K562 (cell line): Measurements from ENCODE around the gene YTHDF1.

Source experiments
- EGR1 ChIP-seq: fragments of 450-650 bp; conservative IDR thresholded peaks from 2 replicates; pipeline ENCODE4 v1.6.1; 2017; ENCODE audit warnings: mild to moderate bottlenecking
- EZH2 ChIP-seq: IDR thresholded peaks from 2 replicates; pipeline ENCODE4 v1.6.1; 2012; ENCODE audit warnings: low read depth, mild to moderate bottlenecking, inconsistent platforms, low read length, borderline replicate concordance
- FOXA3 ChIP-seq, 2 experiments: fragments of 450-650 bp in 1 of 2; sonication (generic) in 1 of 2; formaldehyde crosslinking; IDR thresholded peaks in 1 of 2; conservative IDR thresholded peaks in 1 of 2; 2 replicates each; pipeline versions ENCODE4 v1.4.0 to v1.8.0; 2020 to 2022; ENCODE audit warnings: mild to moderate bottlenecking in 2 of 2, missing genetic modification reagents in 1 of 2
- HCFC1 ChIP-seq: IDR thresholded peaks from 2 replicates; pipeline ENCODE4 v1.6.1; 2012; ENCODE audit warnings: low read depth, low read length, improper control_type of control experiment
- HMG20A ChIP-seq: fragments of 450-650 bp; formaldehyde crosslinking; conservative IDR thresholded peaks from 2 replicates; pipeline ENCODE4 v1.4.0; 2020; ENCODE audit warnings: mild to moderate bottlenecking, mixed read lengths
- KAT8 ChIP-seq: fragments of 450-650 bp; IDR thresholded peaks from 2 replicates; pipeline ENCODE4 v1.6.1; 2016; ENCODE audit warnings: low read depth, mild to moderate bottlenecking
- NR4A1 ChIP-seq, 2 experiments: fragments of 250-450 bp in 1 of 2; fragments of 450-650 bp in 1 of 2; sonication (Bioruptor Pico) in 1 of 2; IDR thresholded peaks; 2 replicates each; pipeline versions ENCODE4 v1.4.0 to v1.6.1; 2016 to 2020; ENCODE audit warnings: mild to moderate bottlenecking in 2 of 2, missing compliant biosample characterization in 1 of 2, missing genetic modification characterization in 1 of 2, moderate library complexity in 1 of 2
- POLR2AphosphoS5 ChIP-seq: IDR thresholded peaks from 2 replicates; pipeline ENCODE4 v1.6.1; 2011; ENCODE audit warnings: mild to moderate bottlenecking, low read depth, low read length, moderate library complexity; ENCODE audit not compliant: control insufficient read depth, insufficient read depth
- ZBTB7A ChIP-seq: IDR thresholded peaks from 2 replicates; pipeline ENCODE4 v1.6.1; 2011; ENCODE audit warnings: low read depth, mild to moderate bottlenecking, low read length, moderate library complexity, borderline replicate concordance; ENCODE audit not compliant: control insufficient read depth
- ZNF140 ChIP-seq: fragments of 250-450 bp; sonication (Bioruptor Pico); IDR thresholded peaks from 2 replicates; pipeline ENCODE4 v1.8.0; 2021; ENCODE audit warnings: moderate library complexity, mild to moderate bottlenecking, inconsistent platforms
- TF ChIP-seq, protein P1 (sequence below): sonication (generic); formaldehyde crosslinking; IDR thresholded peaks from 2 replicates; pipeline ENCODE4 v1.8.1; 2023; ENCODE audit warnings: mild to moderate bottlenecking, missing genetic modification reagents
- TF ChIP-seq, protein P2 (sequence below), 3 experiments: IDR thresholded peaks in 2 of 3; conservative IDR thresholded peaks in 1 of 3; 2 replicates each; pipeline ENCODE4 v1.5.1; 2011 to 2012; ENCODE audit warnings: low read length in 3 of 3, mild to moderate bottlenecking in 3 of 3, control low read depth in 2 of 3, improper control_type of control experiment in 1 of 3, inconsistent platforms in 1 of 3, low read depth in 1 of 3, mixed read lengths in 1 of 3, moderate library complexity in 1 of 3; ENCODE audit not compliant: insufficient read depth in 2 of 3
- TF ChIP-seq, protein P3 (sequence below): sonication (generic); formaldehyde crosslinking; IDR thresholded peaks from 2 replicates; pipeline ENCODE4 v1.5.0; 2020; ENCODE audit warnings: missing genetic modification reagents

DNA sequence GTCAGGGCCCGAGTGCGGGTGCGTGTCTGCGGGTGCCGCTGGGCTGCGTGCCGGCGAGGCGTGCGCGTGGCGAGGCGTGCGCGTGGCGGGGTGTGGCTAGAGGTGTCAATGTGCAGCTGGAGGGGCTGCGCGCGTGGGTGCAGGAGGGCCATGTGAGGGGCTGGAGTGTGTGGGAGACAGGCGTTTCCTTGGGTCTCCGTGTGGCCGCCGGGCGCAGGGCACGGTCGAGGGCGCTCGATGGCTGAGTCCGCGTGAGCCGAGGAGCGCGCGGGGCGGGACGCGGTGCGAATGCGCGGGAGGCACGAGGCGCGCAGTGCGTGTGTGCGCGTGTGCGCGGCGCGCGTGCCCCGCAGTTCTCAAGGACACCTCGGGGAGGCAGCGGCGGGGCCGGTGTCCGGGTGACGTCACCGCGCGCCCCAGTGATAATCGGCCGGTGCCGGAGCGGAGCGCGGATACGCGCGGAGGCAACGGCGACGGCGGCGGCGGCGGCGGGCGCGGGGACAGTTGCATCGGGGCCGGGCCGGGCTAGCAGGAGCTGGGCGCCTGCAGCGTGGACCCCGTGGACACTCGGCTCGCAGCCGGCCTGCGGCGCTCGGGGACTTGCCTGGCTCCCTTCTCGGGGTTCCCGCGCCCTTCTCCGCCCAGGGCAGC, 38.7 kb downstream of the YTHDF1 start:
- TF ChIP-seq HMG20A (no peak), EZH2 (no peak), HCFC1 (no peak), FOXA3 (CRISPR knock-in tag; conservative IDR thresholded peaks at IDR 0.05 in 1 of 2, IDR thresholded peaks at IDR 0.05 in 1 of 2) (no peak), ZNF140 (CRISPR knock-in tag) (no peak), KAT8 (no peak), NR4A1 (CRISPR knock-in tag; IDR thresholded peaks at IDR 0.05) (no peak), NR4A1 (tag; IDR thresholded peaks at IDR 0.05) (no peak), ZBTB7A (no peak), POLR2AphosphoS5 (no peak), EGR1 (no peak)
- TF ChIP-seq, protein P1, sequence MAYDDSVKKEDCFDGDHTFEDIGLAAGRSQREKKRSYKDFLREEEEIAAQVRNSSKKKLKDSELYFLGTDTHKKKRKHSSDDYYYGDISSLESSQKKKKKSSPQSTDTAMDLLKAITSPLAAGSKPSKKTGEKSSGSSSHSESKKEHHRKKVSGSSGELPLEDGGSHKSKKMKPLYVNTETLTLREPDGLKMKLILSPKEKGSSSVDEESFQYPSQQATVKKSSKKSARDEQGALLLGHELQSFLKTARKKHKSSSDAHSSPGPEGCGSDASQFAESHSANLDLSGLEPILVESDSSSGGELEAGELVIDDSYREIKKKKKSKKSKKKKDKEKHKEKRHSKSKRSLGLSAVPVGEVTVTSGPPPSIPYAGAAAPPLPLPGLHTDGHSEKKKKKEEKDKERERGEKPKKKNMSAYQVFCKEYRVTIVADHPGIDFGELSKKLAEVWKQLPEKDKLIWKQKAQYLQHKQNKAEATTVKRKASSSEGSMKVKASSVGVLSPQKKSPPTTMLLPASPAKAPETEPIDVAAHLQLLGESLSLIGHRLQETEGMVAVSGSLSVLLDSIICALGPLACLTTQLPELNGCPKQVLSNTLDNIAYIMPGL: no peak
- TF ChIP-seq, protein P2, sequence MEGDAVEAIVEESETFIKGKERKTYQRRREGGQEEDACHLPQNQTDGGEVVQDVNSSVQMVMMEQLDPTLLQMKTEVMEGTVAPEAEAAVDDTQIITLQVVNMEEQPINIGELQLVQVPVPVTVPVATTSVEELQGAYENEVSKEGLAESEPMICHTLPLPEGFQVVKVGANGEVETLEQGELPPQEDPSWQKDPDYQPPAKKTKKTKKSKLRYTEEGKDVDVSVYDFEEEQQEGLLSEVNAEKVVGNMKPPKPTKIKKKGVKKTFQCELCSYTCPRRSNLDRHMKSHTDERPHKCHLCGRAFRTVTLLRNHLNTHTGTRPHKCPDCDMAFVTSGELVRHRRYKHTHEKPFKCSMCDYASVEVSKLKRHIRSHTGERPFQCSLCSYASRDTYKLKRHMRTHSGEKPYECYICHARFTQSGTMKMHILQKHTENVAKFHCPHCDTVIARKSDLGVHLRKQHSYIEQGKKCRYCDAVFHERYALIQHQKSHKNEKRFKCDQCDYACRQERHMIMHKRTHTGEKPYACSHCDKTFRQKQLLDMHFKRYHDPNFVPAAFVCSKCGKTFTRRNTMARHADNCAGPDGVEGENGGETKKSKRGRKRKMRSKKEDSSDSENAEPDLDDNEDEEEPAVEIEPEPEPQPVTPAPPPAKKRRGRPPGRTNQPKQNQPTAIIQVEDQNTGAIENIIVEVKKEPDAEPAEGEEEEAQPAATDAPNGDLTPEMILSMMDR (IDR thresholded peaks at IDR 0.05 in 2 of 3, conservative IDR thresholded peaks at IDR 0.05 in 1 of 3; ENCODE audit: insufficient read depth in 2 of 3, low read depth in 1 of 3, low read length in 3 of 3): no peak
- TF ChIP-seq, protein P3, sequence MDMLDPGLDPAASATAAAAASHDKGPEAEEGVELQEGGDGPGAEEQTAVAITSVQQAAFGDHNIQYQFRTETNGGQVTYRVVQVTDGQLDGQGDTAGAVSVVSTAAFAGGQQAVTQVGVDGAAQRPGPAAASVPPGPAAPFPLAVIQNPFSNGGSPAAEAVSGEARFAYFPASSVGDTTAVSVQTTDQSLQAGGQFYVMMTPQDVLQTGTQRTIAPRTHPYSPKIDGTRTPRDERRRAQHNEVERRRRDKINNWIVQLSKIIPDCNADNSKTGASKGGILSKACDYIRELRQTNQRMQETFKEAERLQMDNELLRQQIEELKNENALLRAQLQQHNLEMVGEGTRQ: no peak
